ENCODE results near the gene UMAD1. TPM values are rescaled to one million over a fixed set of nuclear protein-coding genes. Genes with fewer than 3 reads are reported as not detected.
A peak's percentile ranks its signal among the peaks of the same experiment; 100 is the strongest.

UMAD1 gene
- total and polyA plus RNA-seq, 2 of the 13 experiments (the other 11 are each of a cell fraction or from before 2014, with no cell fraction given), result 16.8 to 17.6 TPM

DNA sequence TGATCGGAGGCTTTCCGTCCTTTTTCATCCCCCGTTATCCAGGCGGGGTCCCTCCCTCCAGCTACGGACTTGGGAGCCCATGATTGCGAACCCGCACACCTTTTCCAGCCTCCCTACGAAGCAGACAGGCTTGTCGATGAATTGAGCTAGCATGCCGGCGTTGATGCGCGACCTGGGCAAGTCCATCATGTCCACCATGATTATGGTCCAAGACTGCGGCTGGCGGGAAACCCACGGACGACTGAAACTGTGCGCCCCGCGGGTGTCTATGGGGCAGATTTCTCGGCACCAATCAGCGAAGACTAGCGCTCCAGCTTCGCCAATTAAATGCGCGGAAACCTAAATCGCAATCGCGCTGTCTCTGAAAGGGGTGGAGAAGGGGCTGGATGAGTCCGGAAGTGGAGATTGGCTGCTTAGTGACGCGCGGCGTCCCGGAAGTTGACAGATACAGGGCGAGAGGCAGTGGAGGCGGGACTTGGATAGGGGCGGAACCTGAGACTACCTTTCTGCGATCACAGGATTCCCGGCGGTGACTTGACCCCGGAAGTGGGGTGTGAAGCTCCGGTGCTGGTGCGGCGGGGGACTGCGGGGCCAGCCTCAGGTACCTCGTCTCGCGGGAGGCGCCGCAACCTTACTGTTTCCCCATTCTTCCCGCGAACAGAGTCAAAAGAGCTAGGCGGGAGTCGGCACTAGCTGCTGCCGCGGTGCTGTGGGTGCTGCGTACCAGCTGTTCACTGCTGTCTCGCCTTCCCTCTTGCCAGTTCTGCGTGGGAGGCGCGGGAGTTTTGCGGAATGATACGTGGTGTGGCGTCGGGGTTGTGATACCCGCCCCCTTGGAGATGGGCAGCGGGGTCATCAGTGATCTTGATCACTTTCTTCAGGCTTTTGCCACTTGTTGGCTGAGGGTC is at the start of gene UMAD1 (continued):
- TF ChIP-seq, protein P1, sequence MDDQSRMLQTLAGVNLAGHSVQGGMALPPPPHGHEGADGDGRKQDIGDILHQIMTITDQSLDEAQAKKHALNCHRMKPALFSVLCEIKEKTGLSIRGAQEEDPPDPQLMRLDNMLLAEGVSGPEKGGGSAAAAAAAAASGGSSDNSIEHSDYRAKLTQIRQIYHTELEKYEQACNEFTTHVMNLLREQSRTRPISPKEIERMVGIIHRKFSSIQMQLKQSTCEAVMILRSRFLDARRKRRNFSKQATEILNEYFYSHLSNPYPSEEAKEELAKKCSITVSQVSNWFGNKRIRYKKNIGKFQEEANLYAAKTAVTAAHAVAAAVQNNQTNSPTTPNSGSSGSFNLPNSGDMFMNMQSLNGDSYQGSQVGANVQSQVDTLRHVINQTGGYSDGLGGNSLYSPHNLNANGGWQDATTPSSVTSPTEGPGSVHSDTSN (CRISPR knock-in tag; IDR thresholded peaks at IDR 0.05; ENCODE audit: borderline replicate concordance), result no peak
- TF ChIP-seq ZNF616 (CRISPR knock-in tag; IDR thresholded peaks at IDR 0.05; ENCODE audit: low read depth) (0 out of 2 replicates have a peak, but pooled peaks have one; percentile 79), ZNF367 (CRISPR knock-in tag; IDR thresholded peaks at IDR 0.05; ENCODE audit: borderline replicate concordance) (no peak), SNAPC2 (CRISPR knock-in tag; IDR thresholded peaks at IDR 0.05) (peak; percentile 56; the same call in 1 of the 2 replicates), ZNF12 (CRISPR knock-in tag; IDR thresholded peaks at IDR 0.05) (0 out of 2 replicates have a peak, but pooled peaks have one; percentile 68), ARNT2 (CRISPR knock-in tag; IDR thresholded peaks at IDR 0.05; ENCODE audit: low read depth) (peak; percentile 81), ZNF761 (CRISPR knock-in tag; conservative IDR thresholded peaks at IDR 0.05) (0 out of 2 replicates have a peak, but pooled peaks have one; percentile 48), ZMYM3 (CRISPR knock-in tag; IDR thresholded peaks at IDR 0.05) (no peak), KMT2A (CRISPR knock-in tag; IDR thresholded peaks at IDR 0.05) (peak; percentile 19; the same call in 1 of the 2 replicates), ETV5 (CRISPR knock-in tag; IDR thresholded peaks at IDR 0.05; ENCODE audit: borderline replicate concordance) (peak; percentile 73; the same call in 1 of the 2 replicates), CENPX (CRISPR knock-in tag; IDR thresholded peaks at IDR 0.05) (no peak), ZNF431 (CRISPR knock-in tag; IDR thresholded peaks at IDR 0.05; ENCODE audit: borderline replicate concordance, low read depth) (0 out of 2 replicates have a peak, but pooled peaks have one; percentile 24), ZBTB3 (CRISPR knock-in tag; IDR thresholded peaks at IDR 0.05; ENCODE audit: borderline replicate concordance, low read depth) (no peak), REPIN1 (CRISPR knock-in tag; IDR thresholded peaks at IDR 0.05; ENCODE audit: borderline replicate concordance, low read depth) (peak; percentile 73), SOX5 (CRISPR knock-in tag; IDR thresholded peaks at IDR 0.05; ENCODE audit: borderline replicate concordance) (0 out of 2 replicates have a peak, but pooled peaks have one; percentile 10)
- TF ChIP-seq, protein P2, sequence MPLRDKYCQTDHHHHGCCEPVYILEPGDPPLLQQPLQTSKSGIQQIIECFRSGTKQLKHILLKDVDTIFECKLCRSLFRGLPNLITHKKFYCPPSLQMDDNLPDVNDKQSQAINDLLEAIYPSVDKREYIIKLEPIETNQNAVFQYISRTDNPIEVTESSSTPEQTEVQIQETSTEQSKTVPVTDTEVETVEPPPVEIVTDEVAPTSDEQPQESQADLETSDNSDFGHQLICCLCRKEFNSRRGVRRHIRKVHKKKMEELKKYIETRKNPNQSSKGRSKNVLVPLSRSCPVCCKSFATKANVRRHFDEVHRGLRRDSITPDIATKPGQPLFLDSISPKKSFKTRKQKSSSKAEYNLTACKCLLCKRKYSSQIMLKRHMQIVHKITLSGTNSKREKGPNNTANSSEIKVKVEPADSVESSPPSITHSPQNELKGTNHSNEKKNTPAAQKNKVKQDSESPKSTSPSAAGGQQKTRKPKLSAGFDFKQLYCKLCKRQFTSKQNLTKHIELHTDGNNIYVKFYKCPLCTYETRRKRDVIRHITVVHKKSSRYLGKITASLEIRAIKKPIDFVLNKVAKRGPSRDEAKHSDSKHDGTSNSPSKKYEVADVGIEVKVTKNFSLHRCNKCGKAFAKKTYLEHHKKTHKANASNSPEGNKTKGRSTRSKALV (CRISPR knock-in tag; IDR thresholded peaks at IDR 0.05), result 0 out of 2 replicates have a peak, but pooled peaks have one; percentile 28
- TF ChIP-seq, protein P3, sequence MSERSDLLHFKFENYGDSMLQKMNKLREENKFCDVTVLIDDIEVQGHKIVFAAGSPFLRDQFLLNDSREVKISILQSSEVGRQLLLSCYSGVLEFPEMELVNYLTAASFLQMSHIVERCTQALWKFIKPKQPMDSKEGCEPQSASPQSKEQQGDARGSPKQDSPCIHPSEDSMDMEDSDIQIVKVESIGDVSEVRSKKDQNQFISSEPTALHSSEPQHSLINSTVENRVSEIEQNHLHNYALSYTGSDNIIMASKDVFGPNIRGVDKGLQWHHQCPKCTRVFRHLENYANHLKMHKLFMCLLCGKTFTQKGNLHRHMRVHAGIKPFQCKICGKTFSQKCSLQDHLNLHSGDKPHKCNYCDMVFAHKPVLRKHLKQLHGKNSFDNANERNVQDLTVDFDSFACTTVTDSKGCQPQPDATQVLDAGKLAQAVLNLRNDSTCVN (CRISPR knock-in tag; IDR thresholded peaks at IDR 0.05; ENCODE audit: borderline replicate concordance), result peak; percentile 20; the same call in 1 of the 2 replicates
- TF ChIP-seq, protein P4, sequence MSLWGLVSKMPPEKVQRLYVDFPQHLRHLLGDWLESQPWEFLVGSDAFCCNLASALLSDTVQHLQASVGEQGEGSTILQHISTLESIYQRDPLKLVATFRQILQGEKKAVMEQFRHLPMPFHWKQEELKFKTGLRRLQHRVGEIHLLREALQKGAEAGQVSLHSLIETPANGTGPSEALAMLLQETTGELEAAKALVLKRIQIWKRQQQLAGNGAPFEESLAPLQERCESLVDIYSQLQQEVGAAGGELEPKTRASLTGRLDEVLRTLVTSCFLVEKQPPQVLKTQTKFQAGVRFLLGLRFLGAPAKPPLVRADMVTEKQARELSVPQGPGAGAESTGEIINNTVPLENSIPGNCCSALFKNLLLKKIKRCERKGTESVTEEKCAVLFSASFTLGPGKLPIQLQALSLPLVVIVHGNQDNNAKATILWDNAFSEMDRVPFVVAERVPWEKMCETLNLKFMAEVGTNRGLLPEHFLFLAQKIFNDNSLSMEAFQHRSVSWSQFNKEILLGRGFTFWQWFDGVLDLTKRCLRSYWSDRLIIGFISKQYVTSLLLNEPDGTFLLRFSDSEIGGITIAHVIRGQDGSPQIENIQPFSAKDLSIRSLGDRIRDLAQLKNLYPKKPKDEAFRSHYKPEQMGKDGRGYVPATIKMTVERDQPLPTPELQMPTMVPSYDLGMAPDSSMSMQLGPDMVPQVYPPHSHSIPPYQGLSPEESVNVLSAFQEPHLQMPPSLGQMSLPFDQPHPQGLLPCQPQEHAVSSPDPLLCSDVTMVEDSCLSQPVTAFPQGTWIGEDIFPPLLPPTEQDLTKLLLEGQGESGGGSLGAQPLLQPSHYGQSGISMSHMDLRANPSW (CRISPR knock-in tag; IDR thresholded peaks at IDR 0.05; ENCODE audit: borderline replicate concordance), result peak; percentile 25; the same call in 1 of the 2 replicates
